HG02571 (cell line): Measurements from ENCODE around the gene TBATA.
"Not testable (repeated sequence)": the region's sequence is repeated elsewhere in the genome, so short reads cannot be mapped to it uniquely, and the experiment has no call there.

Experiments used
- ATAC-seq: cut with Tn5 transposase; IDR thresholded peaks from one replicate; pipeline ENCODE4 v1.9.1; 2021; ENCODE audit warnings: mild to moderate bottlenecking, moderate library complexity; ENCODE audit not compliant: unreplicated experiment

TBATA gene

GRCh38 chr10:70779511-70780369 lies 5.4 kb downstream of the TBATA start:
- no peak for ATAC-seq

- ATAC-seq = no peak
Measured at GRCh38 chr10:70779088-70779487, 6.1 kb downstream of the TBATA start.

- no peak for ATAC-seq
Measured at GRCh38 chr10:70778267-70778924, 6.8 kb downstream of the TBATA start.

- no peak for ATAC-seq
Measured at GRCh38 chr10:70777063-70777875, 7.9 kb downstream of the TBATA start.

GRCh38 chr10:70776455-70777005 lies 8.6 kb downstream of the TBATA start:
- ATAC-seq = no peak

GRCh38 chr10:70775679-70776454 lies 9.3 kb downstream of the TBATA start:
- no peak for ATAC-seq

- no peak for ATAC-seq
Measured at GRCh38 chr10:70774810-70775678, 10.1 kb downstream of the TBATA start.

- ATAC-seq = no peak
Measured at GRCh38 chr10:70773965-70774809, 11.0 kb downstream of the TBATA start.

- no peak for ATAC-seq
Measured at GRCh38 chr10:70773461-70773860, 11.7 kb downstream of the TBATA start.

GRCh38 chr10:70772627-70773026 lies 12.6 kb downstream of the TBATA start:
- no peak for ATAC-seq

GRCh38 chr10:70771311-70772194 lies 13.6 kb downstream of the TBATA start:
- ATAC-seq = no peak

- not testable (repeated sequence) for ATAC-seq
Measured at GRCh38 chr10:70770516-70770915, 14.7 kb downstream of the TBATA start.

GRCh38 chr10:70770001-70770400 lies 15.2 kb downstream of the TBATA start:
- no peak for ATAC-seq

- no peak for ATAC-seq
Measured at GRCh38 chr10:70769121-70769520, 16.1 kb downstream of the TBATA start.

GRCh38 chr10:70768026-70768685 lies 17.0 kb downstream of the TBATA start:
- ATAC-seq = not testable (repeated sequence)

GRCh38 chr10:70765794-70766594 lies 19.2 kb downstream of the TBATA start:
- ATAC-seq = no peak
